ENCODE data around the gene ANO2. TPM values are rescaled to one million over a fixed set of nuclear protein-coding genes. Genes with fewer than 3 reads are reported as not detected.

Gene ANO2
- total RNA-seq, 1 experiment from 2014 or later = not detected

- no peaks in the 10 kb centered on the region for H3K79me2 ChIP-seq (ENCODE audit: low read length)
- no peaks in the 10 kb centered on the region for H3K27me3 ChIP-seq (ENCODE audit: low read length)
- no peaks in the 10 kb centered on the region for H3K9me2 ChIP-seq (replicated peaks; ENCODE audit: insufficient read depth, low read length)
- no peaks in the 10 kb centered on the region for H3K36me3 ChIP-seq (ENCODE audit: insufficient read depth, low read length)
- H3K27ac ChIP-seq (ENCODE audit: low read length) = no peak overlapping the region
- no peak overlapping the region for H3K9ac ChIP-seq (ENCODE audit: low read length)
- H3K4me2 ChIP-seq (ENCODE audit: low read depth, low read length, poor library complexity, severe bottlenecking) = no peak overlapping the region
- no peak for DNase-seq
- H3K4me1 ChIP-seq (ENCODE audit: low read length) = no peaks in the 10 kb centered on the region
- H3K9me3 ChIP-seq (ENCODE audit: low read length) = no peaks in the 10 kb centered on the region
- H4K20me1 ChIP-seq (ENCODE audit: insufficient read depth, low read depth, low read length) = no peaks in the 10 kb centered on the region
- H3K4me3 ChIP-seq (ENCODE audit: low read length) = no peak overlapping the region
- H2AFZ ChIP-seq (ENCODE audit: low read length) = no peak overlapping the region
These were observed 362.5 kb downstream of the ANO2 start for GRCh38 chr12:5582541-5582940.

GRCh38 chr12:5582018-5582417, 363.0 kb downstream of the ANO2 start:
- Histone ChIP-seq H2AFZ (ENCODE audit: low read length) (no peak overlapping the region), H3K36me3 (ENCODE audit: insufficient read depth, low read length) (no peaks in the 10 kb centered on the region), H3K27ac (ENCODE audit: low read length) (no peak overlapping the region), H3K9ac (ENCODE audit: low read length) (no peak overlapping the region), H3K9me3 (ENCODE audit: low read length) (no peaks in the 10 kb centered on the region), H4K20me1 (ENCODE audit: insufficient read depth, low read depth, low read length) (no peaks in the 10 kb centered on the region), H3K4me1 (ENCODE audit: low read length) (no peaks in the 10 kb centered on the region), H3K4me2 (ENCODE audit: low read depth, low read length, poor library complexity, severe bottlenecking) (no peak overlapping the region), H3K27me3 (ENCODE audit: low read length) (no peaks in the 10 kb centered on the region), H3K79me2 (ENCODE audit: low read length) (no peaks in the 10 kb centered on the region), H3K4me3 (ENCODE audit: low read length) (no peak overlapping the region), H3K9me2 (replicated peaks; ENCODE audit: insufficient read depth, low read length) (no peaks in the 10 kb centered on the region)
- DNase-seq = no peak

GRCh38 chr12:5581616-5582015, 363.4 kb downstream of the ANO2 start:
- no peaks in the 10 kb centered on the region for H4K20me1 ChIP-seq (ENCODE audit: insufficient read depth, low read depth, low read length)
- no peaks in the 10 kb centered on the region for H3K79me2 ChIP-seq (ENCODE audit: low read length)
- no peak overlapping the region for H3K9ac ChIP-seq (ENCODE audit: low read length)
- no peak overlapping the region for H3K4me3 ChIP-seq (ENCODE audit: low read length)
- no peak overlapping the region for H3K4me2 ChIP-seq (ENCODE audit: low read depth, low read length, poor library complexity, severe bottlenecking)
- no peak for DNase-seq
- H3K27ac ChIP-seq (ENCODE audit: low read length) = no peak overlapping the region
- no peaks in the 10 kb centered on the region for H3K4me1 ChIP-seq (ENCODE audit: low read length)
- no peaks in the 10 kb centered on the region for H3K9me2 ChIP-seq (replicated peaks; ENCODE audit: insufficient read depth, low read length)
- H2AFZ ChIP-seq (ENCODE audit: low read length) = no peak overlapping the region
- H3K9me3 ChIP-seq (ENCODE audit: low read length) = no peaks in the 10 kb centered on the region
- H3K27me3 ChIP-seq (ENCODE audit: low read length) = no peaks in the 10 kb centered on the region
- H3K36me3 ChIP-seq (ENCODE audit: insufficient read depth, low read length) = no peaks in the 10 kb centered on the region

- Histone ChIP-seq H3K9me3 (ENCODE audit: low read length) (no peaks in the 10 kb centered on the region), H3K4me2 (ENCODE audit: low read depth, low read length, poor library complexity, severe bottlenecking) (no peak overlapping the region)
These were observed 364.0 kb downstream of the ANO2 start for GRCh38 chr12:5581019-5581418.

GRCh38 chr12:5578775-5579174, 366.3 kb downstream of the ANO2 start:
- Histone ChIP-seq H3K9ac (ENCODE audit: low read length) (no peak overlapping the region), H3K79me2 (ENCODE audit: low read length) (no peaks in the 10 kb centered on the region), H3K9me2 (replicated peaks; ENCODE audit: insufficient read depth, low read length) (no peaks in the 10 kb centered on the region), H3K4me3 (ENCODE audit: low read length) (no peak overlapping the region), H4K20me1 (ENCODE audit: insufficient read depth, low read depth, low read length) (no peaks in the 10 kb centered on the region), H3K4me1 (ENCODE audit: low read length) (no peaks in the 10 kb centered on the region), H3K27ac (ENCODE audit: low read length) (no peak overlapping the region), H3K36me3 (ENCODE audit: insufficient read depth, low read length) (no peaks in the 10 kb centered on the region), H3K27me3 (ENCODE audit: low read length) (no peaks in the 10 kb centered on the region), H2AFZ (ENCODE audit: low read length) (no peak overlapping the region), H3K9me3 (ENCODE audit: low read length) (no peaks in the 10 kb centered on the region), H3K4me2 (ENCODE audit: low read depth, low read length, poor library complexity, severe bottlenecking) (no peak overlapping the region)
- no peak for DNase-seq

More at GRCh38 chr12:5581019-5581418, 364.0 kb downstream of the ANO2 start:
- Histone ChIP-seq H3K4me3 (ENCODE audit: low read length) (no peak overlapping the region), H3K36me3 (ENCODE audit: insufficient read depth, low read length) (no peaks in the 10 kb centered on the region), H3K4me1 (ENCODE audit: low read length) (no peaks in the 10 kb centered on the region), H3K9me2 (replicated peaks; ENCODE audit: insufficient read depth, low read length) (no peaks in the 10 kb centered on the region), H4K20me1 (ENCODE audit: insufficient read depth, low read depth, low read length) (no peaks in the 10 kb centered on the region), H3K27ac (ENCODE audit: low read length) (no peak overlapping the region), H3K27me3 (ENCODE audit: low read length) (no peaks in the 10 kb centered on the region), H2AFZ (ENCODE audit: low read length) (no peak overlapping the region), H3K79me2 (ENCODE audit: low read length) (no peaks in the 10 kb centered on the region), H3K9ac (ENCODE audit: low read length) (no peak overlapping the region)
- DNase-seq = no peak

GRCh38 chr12:5577741-5578140, 367.3 kb downstream of the ANO2 start:
- Histone ChIP-seq H3K9me3 (ENCODE audit: low read length) (no peaks in the 10 kb centered on the region), H3K4me3 (ENCODE audit: low read length) (no peak overlapping the region), H3K9me2 (replicated peaks; ENCODE audit: insufficient read depth, low read length) (no peaks in the 10 kb centered on the region), H3K4me2 (ENCODE audit: low read depth, low read length, poor library complexity, severe bottlenecking) (no peak overlapping the region), H3K4me1 (ENCODE audit: low read length) (no peaks in the 10 kb centered on the region), H3K79me2 (ENCODE audit: low read length) (no peaks in the 10 kb centered on the region), H3K36me3 (ENCODE audit: insufficient read depth, low read length) (no peaks in the 10 kb centered on the region), H2AFZ (ENCODE audit: low read length) (no peak overlapping the region), H3K9ac (ENCODE audit: low read length) (no peak overlapping the region), H3K27me3 (ENCODE audit: low read length) (no peaks in the 10 kb centered on the region), H4K20me1 (ENCODE audit: insufficient read depth, low read depth, low read length) (no peaks in the 10 kb centered on the region), H3K27ac (ENCODE audit: low read length) (no peak overlapping the region)
- DNase-seq = no peak

GRCh38 chr12:5577211-5577612, 367.8 kb downstream of the ANO2 start:
- Histone ChIP-seq H3K27ac (ENCODE audit: low read length) (no peak overlapping the region), H3K36me3 (ENCODE audit: insufficient read depth, low read length) (no peaks in the 10 kb centered on the region), H3K4me2 (ENCODE audit: low read depth, low read length, poor library complexity, severe bottlenecking) (no peak overlapping the region), H3K27me3 (ENCODE audit: low read length) (no peaks in the 10 kb centered on the region), H3K4me1 (ENCODE audit: low read length) (no peaks in the 10 kb centered on the region), H2AFZ (ENCODE audit: low read length) (no peak overlapping the region), H3K79me2 (ENCODE audit: low read length) (no peaks in the 10 kb centered on the region), H3K9me3 (ENCODE audit: low read length) (no peaks in the 10 kb centered on the region), H3K9me2 (replicated peaks; ENCODE audit: insufficient read depth, low read length) (no peaks in the 10 kb centered on the region), H3K9ac (ENCODE audit: low read length) (no peak overlapping the region), H4K20me1 (ENCODE audit: insufficient read depth, low read depth, low read length) (no peaks in the 10 kb centered on the region), H3K4me3 (ENCODE audit: low read length) (no peak overlapping the region)
- no peak for DNase-seq

GRCh38 chr12:5575987-5576386, 369.1 kb downstream of the ANO2 start:
- Histone ChIP-seq H3K9me3 (ENCODE audit: low read length) (no peaks in the 10 kb centered on the region), H3K36me3 (ENCODE audit: insufficient read depth, low read length) (no peaks in the 10 kb centered on the region), H3K27ac (ENCODE audit: low read length) (no peak overlapping the region), H3K4me3 (ENCODE audit: low read length) (no peak overlapping the region), H3K4me2 (ENCODE audit: low read depth, low read length, poor library complexity, severe bottlenecking) (no peak overlapping the region), H3K9ac (ENCODE audit: low read length) (no peak overlapping the region), H3K9me2 (replicated peaks; ENCODE audit: insufficient read depth, low read length) (no peaks in the 10 kb centered on the region), H3K4me1 (ENCODE audit: low read length) (no peaks in the 10 kb centered on the region), H2AFZ (ENCODE audit: low read length) (no peak overlapping the region), H4K20me1 (ENCODE audit: insufficient read depth, low read depth, low read length) (no peaks in the 10 kb centered on the region), H3K27me3 (ENCODE audit: low read length) (no peaks in the 10 kb centered on the region), H3K79me2 (ENCODE audit: low read length) (no peaks in the 10 kb centered on the region)
- no peak for DNase-seq

GRCh38 chr12:5575232-5575631, 369.8 kb downstream of the ANO2 start:
- Histone ChIP-seq H4K20me1 (ENCODE audit: insufficient read depth, low read depth, low read length) (no peaks in the 10 kb centered on the region), H3K9me2 (replicated peaks; ENCODE audit: insufficient read depth, low read length) (no peaks in the 10 kb centered on the region), H3K9me3 (ENCODE audit: low read length) (no peaks in the 10 kb centered on the region), H3K4me3 (ENCODE audit: low read length) (no peak overlapping the region), H3K4me2 (ENCODE audit: low read depth, low read length, poor library complexity, severe bottlenecking) (no peak overlapping the region), H3K79me2 (ENCODE audit: low read length) (no peaks in the 10 kb centered on the region), H2AFZ (ENCODE audit: low read length) (no peak overlapping the region), H3K9ac (ENCODE audit: low read length) (no peak overlapping the region), H3K36me3 (ENCODE audit: insufficient read depth, low read length) (no peaks in the 10 kb centered on the region), H3K27ac (ENCODE audit: low read length) (no peak overlapping the region), H3K27me3 (ENCODE audit: low read length) (no peaks in the 10 kb centered on the region), H3K4me1 (ENCODE audit: low read length) (no peaks in the 10 kb centered on the region)
- DNase-seq = no peak
